DND-41 (cell line): ENCODE data around the gene PPP6R1.

Experiments used
- CTCF ChIP-seq: IDR thresholded peaks from 2 replicates; pipeline ENCODE4 v1.5.1; 2012; ENCODE audit warnings: borderline replicate concordance, low read length, moderate library complexity, mild to moderate bottlenecking; ENCODE audit not compliant: poor library complexity, severe bottlenecking; ENCODE audit errors: extremely low read depth
- EZH2 ChIP-seq: IDR thresholded peaks from 3 replicates; pipeline ENCODE4 v1.6.1; 2012; ENCODE audit warnings: borderline replicate concordance, low read depth, mild to moderate bottlenecking, moderate library complexity, low read length, inconsistent platforms; ENCODE audit not compliant: severe bottlenecking

GRCh38 chr19:55186080-55186479, 72.7 kb downstream of the PPP6R1 start:
- TF ChIP-seq CTCF (no peak), EZH2 (no peak)
